PC-9 (cell line): ENCODE data around the gene LNX2.

Experiments
- CTCF ChIP-seq: fragments of 200-600 bp; sonication (generic); conservative IDR thresholded peaks from 2 replicates; pipeline ENCODE4 v1.6.1; 2017; ENCODE audit warnings: mixed run types, antibody characterized with exemption, mild to moderate bottlenecking, moderate library complexity
- EZH2 ChIP-seq: fragments of 200-600 bp; sonication (generic); IDR thresholded peaks from 2 replicates; pipeline ENCODE4 v1.8.0; 2017; ENCODE audit warnings: antibody characterized with exemption, low read depth

GRCh38 chr13:27641711-27642502 is 21.6 kb upstream of the LNX2 start:
- TF ChIP-seq CTCF (no peak), EZH2 (no peak)
